ENCODE data around the gene AATK.
"Not testable (repeated sequence)": the region's sequence is repeated elsewhere in the genome, so short reads cannot be mapped to it uniquely, and the experiment has no call there.

Gene AATK

GRCh38 chr17:81161536-81161935 lies 4.5 kb downstream of the AATK start:
- no peak for DNase-seq

- no peak for DNase-seq
Measured at GRCh38 chr17:81160747-81161453, 5.1 kb downstream of the AATK start.

DNA sequence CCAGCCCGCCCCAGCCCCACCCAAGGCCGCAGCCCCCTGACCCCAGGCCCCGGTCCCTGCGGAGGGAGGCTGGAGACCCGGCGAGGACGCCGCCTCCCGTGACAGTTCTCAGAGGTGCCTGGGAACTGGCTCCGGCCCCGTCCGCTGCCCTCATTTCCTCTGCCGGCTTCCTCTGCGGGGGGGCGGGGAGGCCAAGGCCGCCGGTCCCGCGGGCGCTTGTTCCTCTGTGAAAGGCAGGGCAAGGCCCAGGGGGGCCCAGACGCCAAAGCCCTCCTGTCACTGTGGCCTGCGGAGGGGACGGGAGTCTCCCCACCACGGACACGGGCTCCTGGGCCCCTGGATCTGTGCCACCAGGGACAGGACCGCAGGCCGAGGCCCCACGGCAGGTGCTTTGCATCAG lies 5.7 kb downstream of the AATK start:
- DNase-seq: no peak

GRCh38 chr17:81159611-81160265 lies 6.3 kb downstream of the AATK start:
- DNase-seq: no peak

DNA sequence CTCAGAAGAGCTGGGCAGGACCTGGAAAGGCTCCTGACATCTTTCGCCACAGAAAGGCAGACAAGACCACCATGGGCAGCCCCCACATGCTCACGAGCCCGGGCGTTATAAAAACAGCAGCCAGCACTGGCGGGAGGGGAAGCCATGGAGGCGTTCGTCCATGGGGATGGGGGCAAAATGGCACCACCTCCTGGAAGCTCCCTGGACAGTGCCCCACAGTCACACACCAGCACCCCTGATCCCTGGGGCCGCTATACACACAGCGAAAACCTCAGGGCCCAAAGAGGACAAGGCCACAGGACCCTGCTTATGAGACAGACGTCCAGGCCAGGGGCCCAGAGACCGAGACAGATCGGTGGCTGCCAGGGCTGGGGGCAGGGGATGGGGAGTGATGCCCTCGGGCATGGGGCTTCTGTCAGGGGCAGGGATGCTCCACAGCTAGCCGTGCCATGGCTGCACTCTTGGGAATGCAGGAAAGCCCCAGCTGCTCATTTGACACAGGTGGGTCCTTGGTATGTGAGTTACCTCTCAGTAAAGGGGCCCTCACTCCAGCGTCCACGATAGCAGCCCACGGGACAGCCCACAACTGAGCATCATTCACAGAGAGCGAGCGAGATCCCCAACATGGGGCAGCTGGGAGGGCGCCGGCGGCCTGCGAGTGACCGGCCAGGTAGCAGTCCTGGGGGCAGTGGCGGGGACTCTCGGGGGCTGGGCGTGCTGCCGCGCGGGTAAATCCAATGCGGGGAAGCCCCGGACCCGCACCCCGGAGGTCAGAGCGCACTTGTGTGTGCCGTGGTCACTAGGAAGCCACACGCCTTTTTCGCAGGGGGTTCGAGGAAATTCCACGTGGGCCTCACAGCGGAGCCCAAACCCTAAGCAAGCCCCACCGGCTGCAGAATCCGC lies 7.1 kb downstream of the AATK start:
- no peak for DNase-seq

- no peak for DNase-seq
Measured at GRCh38 chr17:81157848-81158687, 8.0 kb downstream of the AATK start.

- no peak for DNase-seq
Measured at GRCh38 chr17:81156866-81157805, 8.9 kb downstream of the AATK start.

DNA sequence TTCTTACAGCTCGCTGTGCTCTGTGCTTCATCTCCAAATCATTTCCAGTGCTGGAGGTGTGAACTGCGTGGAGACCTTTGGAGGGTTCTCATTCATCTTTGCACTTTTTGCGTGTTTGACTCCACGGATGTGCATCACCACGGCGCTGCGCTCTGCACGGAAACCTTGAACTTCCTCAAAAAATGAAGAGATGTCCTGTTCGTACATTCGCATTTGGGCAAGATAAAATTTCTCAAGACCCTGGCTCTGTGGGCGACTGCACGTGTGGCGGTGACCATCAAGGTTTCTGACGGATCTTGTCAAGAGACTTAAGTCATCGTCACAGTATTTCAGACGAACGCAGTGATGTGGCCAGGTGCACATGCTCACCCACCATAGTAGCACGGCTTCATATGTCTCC lies 11.1 kb downstream of the AATK start:
- no peak for DNase-seq

DNA sequence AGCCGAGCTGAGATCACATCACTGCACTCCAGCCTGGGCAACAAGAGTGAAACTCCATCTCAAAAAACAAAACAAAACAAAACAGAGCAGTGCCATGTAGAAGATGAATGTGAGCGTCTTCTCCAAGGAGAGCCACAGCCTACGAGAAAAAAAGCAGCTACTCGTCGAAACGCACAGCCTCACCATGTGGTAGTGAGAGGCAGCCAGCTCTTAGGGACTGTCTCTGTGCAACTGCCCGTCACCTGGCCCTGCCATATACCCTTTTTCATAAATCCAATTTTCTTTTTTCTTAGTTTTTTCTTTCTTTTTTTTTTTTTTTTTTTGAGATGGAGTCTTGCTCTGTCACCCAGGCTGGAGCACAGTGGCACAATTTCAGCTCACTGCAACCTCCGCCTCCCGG lies 12.0 kb downstream of the AATK start:
- not testable (repeated sequence) for DNase-seq

DNA sequence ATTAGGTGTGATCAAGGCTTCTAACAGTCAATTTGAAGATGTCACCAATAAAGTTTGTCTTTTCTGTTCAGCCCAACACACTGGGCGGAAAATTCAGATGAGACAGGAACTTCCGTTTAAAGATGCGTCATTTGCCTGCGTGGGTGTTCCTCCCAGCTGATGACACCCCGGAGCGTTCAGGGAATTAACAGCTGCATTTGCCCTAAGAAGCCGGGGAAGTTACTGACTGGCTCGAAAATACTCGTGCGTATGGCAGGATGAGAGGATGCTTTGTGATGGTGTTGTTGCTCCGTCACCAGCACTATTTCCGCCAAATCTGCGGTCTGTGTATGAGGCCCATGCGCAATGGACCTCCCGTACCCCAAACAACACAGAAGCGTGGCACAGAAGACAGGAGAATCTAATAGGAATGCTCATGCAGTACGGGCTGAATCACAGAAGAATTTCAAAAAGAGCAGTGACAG lies 12.6 kb downstream of the AATK start:
- no peak for DNase-seq

DNA sequence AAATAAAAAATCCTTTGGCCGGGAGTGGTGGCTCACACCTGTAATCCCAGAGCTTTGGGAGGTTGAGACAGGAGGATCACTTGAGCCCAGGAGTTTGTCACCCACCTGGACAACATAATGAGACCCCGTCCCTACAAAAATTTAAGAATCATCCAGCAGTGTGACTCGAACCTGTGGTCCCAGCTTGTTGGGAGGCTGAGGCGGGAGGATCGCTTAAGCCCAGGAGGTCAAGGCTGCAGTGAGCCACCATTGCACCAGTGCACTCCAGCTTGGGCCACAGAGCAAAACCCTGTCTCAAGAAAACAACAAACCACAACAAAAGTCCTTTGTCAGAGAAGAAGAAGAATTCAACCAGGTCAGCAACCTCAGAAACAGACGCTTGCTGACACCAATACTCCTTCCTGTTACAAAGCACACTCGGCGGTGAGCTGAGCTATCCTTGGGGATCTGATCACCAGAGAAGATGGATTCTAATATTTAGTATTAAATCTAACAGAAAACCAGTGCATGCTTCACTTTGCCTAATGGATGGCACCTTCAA lies 13.7 kb downstream of the AATK start:
- DNase-seq: no peak

DNA sequence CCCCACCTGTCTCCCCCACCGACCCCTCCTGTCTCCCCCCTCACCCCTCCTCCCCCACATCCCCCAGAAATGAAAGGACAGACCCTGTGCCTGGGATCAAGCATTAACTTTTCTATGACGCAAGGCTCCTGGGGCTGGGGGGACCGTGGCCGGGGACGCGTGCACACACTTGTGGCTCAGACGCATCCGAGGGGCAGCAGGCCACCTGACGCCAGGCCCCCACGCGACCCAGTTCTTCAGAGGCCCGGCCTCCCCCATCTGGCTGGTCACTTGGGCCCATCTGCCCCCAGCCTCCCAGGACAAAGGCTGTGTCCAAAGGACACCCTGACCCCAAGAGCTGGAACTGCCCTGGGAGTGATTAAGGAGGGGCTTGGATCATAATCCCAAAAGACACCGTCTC lies 14.7 kb downstream of the AATK start:
- no peak for DNase-seq

- DNase-seq: no peak
Measured at GRCh38 chr17:81150377-81151077, 15.5 kb downstream of the AATK start.

GRCh38 chr17:81148986-81149533 lies 17.0 kb downstream of the AATK start:
- no peak for DNase-seq

GRCh38 chr17:81148571-81148970 lies 17.4 kb downstream of the AATK start:
- DNase-seq: no peak

DNA sequence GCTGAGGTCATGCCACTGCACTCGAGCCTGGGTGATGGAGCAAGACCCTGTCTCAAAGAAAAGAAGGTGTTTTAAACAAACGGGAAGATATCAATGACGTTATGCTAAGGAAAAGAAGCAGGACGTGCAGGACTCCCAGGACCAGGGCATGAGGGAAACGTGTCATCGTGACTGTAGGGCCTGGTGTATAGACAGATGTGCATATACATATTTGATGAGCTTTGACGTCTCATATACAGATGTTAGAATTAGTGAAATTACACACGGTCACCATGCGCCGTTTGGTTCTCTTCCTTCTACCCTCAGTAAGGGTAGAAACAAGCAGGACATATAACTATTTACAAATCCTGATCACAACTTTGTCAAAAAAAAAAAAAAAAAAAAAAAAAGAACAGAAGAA lies 18.3 kb downstream of the AATK start:
- no peak for DNase-seq

DNA sequence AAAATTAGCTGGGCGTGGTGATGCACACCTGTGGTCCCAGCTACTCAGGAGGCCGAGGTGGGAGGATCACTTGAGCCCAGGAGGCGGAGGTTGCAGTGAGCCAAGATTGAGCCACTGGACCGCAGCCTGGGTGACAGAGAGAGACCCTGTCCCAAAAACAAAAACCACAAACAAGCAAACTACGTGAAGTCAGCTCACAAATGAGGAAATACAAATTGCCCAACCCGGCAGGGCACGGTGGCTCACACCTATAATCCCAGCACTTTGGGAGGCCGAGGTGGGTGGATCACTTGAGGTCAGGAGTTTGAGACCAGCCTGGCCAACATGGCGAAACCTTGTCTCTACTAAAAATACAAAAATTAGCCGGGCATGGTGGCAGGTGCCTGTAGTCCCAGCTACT lies 19.8 kb downstream of the AATK start:
- DNase-seq: not testable (repeated sequence)

DNA sequence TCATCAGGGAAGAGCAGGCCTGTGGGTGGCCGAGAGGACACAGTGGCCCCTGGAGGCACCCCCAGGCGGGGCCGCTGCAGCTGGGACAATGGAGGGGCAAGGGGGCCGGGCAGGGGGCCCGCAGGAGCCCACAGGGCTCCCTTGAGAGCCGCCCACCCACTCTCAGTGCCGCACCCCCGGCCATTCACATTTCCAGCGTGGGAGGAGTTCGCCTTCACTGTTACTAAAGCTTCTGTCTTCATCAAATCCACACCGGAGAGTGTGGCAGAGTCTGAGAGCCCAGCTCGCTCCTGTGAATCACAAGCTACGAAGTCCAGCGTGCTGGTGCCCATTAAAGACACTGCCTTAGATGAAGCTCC lies 21.6 kb downstream of the AATK start:
- no peak for DNase-seq

GRCh38 chr17:81143717-81144422 lies 22.2 kb downstream of the AATK start:
- no peak for DNase-seq

DNA sequence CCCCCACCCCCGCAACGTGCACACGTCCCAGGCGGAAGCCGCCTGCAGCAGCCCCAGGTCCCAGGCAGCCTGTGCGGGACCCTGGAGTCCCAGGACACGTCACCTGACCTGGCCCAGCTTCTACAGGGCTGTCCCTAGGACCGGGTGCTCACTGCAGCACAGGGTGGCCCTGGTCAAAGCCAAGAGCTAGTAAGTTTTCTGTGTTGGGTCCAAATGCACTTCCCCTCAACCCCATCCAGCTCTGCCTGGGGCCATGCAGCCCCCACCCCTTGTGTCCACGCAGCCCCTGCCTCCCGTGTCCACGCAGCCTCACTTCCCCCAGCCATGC lies 22.9 kb downstream of the AATK start:
- DNase-seq: no peak
